GM12865 (cell line): ENCODE measurements around the gene ANKRD23.
"Not testable (repeated sequence)": the region's sequence is repeated elsewhere in the genome, so short reads cannot be mapped to it uniquely, and the experiment has no call there.

ENCODE experiments used
- DNase-seq: peaks from one replicate; pipeline ENCODE4 v3.0.0; 2010; ENCODE audit warnings: low read depth
- H3K4me3 ChIP-seq: 2 replicates; pipeline ENCODE4 v1.5.1; 2011; ENCODE audit warnings: mild to moderate bottlenecking, low read depth, low read length, control low read depth
- TF ChIP-seq, protein P1 (sequence below): IDR thresholded peaks from 2 replicates; pipeline ENCODE4 v1.5.1; 2011; ENCODE audit warnings: low read length, control low read depth, low read depth, inconsistent platforms; ENCODE audit not compliant: insufficient read depth; ENCODE audit errors: missing control alignments

The ANKRD23 gene

DNA sequence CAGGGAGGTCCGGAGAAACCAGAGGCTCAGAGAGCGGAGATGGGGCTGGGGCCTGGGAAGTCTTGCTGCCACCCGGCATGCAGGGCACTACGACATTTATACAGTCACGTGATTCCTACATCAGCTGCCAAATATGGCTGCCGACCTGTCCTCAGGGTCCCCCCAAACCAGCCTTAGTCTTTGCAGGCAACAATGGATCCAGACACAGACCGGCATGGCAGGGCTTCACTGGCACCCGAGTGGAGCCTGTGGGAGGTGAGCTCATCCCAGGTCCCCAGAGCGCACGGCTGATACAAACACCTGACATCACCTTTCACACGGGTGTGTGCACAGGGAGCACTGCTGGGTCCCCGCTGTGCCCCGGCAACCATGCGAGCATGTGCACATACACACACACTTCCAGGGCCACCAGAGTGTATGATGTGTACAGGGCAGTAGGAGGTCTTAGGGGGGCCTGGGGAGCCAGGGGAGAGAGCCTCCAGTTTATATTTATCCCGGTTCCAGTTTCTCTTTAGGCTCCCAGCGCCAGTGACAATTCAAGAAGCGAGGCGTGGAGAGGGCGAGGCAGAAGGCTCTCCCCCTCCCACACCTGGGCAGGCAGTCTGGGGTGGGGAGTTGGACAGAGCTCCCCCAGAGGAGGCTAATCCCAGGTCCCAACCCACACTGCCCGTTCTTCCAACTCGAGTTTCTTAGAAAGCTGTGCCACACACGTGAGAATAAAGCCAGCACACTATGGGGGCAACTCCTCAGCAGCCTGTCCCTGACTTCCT, 23.4 kb upstream of the ANKRD23 start:
- TF ChIP-seq, protein P1, sequence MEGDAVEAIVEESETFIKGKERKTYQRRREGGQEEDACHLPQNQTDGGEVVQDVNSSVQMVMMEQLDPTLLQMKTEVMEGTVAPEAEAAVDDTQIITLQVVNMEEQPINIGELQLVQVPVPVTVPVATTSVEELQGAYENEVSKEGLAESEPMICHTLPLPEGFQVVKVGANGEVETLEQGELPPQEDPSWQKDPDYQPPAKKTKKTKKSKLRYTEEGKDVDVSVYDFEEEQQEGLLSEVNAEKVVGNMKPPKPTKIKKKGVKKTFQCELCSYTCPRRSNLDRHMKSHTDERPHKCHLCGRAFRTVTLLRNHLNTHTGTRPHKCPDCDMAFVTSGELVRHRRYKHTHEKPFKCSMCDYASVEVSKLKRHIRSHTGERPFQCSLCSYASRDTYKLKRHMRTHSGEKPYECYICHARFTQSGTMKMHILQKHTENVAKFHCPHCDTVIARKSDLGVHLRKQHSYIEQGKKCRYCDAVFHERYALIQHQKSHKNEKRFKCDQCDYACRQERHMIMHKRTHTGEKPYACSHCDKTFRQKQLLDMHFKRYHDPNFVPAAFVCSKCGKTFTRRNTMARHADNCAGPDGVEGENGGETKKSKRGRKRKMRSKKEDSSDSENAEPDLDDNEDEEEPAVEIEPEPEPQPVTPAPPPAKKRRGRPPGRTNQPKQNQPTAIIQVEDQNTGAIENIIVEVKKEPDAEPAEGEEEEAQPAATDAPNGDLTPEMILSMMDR, result no peak
- DNase-seq, result no peak
- peak overlapping the region; percentile 85 for H3K4me3 ChIP-seq

DNA sequence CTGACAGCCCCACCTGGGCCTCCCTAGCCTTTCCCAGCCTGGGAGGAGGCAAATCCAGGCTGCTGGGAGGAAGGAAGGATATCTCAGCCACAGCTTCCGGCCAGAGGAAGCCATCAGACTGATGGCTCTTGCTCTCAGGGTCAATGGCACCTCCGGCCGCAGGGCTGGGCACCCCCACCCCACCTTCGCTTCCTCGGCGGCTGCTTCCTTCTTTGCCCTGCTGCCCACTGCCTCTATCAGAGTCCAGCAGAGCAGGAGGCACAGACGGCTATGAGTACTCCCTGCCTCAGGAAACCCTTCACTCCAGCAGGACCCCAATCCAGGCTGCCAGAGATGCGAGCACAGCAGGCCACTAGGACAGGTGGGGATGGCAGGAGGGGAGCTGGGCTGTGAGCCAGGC, 22.8 kb upstream of the ANKRD23 start:
- no peak for DNase-seq
- TF ChIP-seq, protein P1, result no peak
- H3K4me3 ChIP-seq, result no peak overlapping the region

DNA sequence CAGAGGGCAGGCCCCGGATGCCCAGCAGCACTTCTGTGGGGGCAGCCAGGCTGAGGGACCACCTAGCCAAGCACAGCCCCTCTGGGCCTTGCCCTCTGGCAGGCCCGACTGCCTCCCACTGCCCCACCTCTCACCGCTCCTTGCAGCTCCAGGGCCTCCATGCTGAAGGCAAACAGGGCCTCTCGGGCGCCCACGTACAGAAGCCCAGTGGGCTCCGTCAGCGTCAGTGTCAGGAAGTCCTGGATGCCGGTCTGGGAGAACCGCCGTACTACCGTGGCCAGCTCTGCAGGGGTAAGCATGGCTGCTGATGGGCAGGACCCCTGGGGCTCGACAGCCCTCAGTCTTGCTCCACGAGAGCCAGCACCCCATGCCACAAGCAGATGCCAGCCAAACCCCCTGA, 22.3 kb upstream of the ANKRD23 start:
- no peak for DNase-seq
- TF ChIP-seq, protein P1, result no peak
- H3K4me3 ChIP-seq, result no peak overlapping the region

DNA sequence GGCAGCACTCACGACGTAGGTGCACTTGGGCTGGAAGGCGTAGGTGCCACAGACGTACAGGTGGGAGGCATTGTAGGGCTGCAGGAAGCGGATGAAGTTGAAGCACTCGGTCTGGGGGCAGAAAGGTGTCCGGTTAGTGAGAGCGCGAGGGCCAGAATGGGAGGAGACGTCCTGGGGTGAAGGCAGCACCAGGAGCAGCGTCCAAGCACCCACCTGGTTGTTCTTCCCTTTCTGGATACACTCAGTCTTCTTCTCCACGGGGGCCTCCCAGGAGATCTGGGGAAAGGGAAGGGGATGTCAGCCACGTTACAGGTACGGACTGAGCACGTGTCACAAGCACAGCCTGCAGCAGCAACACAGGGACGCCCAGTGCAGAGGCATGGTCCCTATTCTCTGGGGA, 21.8 kb upstream of the ANKRD23 start:
- H3K4me3 ChIP-seq, result no peak overlapping the region
- DNase-seq, result no peak
- TF ChIP-seq, protein P1, result no peak

DNA sequence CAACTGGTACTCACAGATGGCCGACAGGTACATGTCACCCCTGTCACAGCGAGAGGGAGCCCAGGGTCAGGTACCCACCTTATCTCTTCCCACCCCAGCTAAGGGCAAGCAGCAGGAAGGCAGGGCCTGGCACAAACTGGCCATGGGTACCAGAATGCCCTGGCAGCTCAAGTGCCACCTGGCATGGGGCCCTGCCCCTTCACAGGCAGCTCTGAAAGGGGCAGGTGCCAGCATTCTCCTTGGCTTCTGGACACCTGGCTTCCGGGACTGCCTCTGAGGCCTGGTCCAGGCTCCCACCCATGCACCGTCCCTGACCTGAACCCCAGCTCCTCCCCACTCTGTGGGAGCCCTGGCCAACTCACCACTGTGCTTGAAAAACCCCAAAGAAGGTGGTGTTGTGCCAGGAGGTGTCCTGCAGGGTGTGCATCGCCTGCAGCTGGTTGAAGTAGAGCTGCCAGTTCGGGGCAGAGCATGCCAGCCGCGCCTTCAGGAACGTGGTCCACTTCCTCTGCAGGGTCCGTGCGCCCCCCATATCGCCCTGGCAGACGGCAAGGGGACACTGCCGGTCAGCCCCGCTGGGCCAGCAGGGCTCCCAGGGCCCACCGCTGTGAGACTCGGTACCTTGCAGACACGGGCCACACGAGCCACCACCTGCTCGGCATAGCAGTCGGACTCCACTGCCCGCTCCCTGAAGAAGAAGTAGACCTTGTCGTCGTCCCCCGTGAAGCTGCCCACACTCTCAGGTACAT, 20.7 kb upstream of the ANKRD23 start:
- no peak overlapping the region for H3K4me3 ChIP-seq
- TF ChIP-seq, protein P1, result no peak
- DNase-seq, result no peak

DNA sequence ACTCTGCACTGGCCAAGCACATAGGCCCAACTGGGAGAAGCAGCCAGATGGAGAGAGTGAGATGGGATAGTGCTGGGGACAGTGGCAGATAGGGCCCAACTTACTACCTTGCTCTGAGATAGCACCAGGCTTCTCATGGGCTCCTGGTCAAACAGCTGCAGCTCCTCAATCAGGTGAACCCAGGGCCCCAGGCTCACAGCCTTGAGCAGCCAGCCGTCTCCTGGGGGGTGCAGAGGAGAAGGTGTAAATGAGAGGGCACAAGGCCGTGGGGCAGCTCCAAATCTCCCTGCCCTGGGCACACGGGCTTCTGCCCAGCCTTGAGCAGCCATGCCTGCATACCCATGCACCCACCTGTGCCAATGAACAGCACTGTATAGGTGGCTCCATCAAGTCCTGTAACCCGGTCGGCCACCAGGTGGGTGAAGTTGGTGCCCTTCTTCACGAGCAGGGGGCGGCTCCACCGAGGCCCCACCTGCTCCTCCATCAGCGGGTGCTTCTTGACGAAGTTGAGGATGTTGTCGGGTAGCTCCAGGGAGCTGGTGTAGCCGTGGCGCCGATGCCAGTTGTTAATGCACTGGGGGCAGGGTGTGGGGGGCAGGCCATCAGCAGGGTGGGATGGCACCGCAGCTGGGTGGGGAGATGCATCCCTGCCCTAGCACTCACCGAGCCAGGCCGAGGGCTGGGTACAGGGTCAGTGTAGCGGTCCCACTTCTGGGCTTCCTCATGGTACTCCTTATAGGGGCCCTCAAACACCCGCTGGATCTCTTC, 19.9 kb upstream of the ANKRD23 start:
- no peak overlapping the region for H3K4me3 ChIP-seq
- DNase-seq, result no peak
- TF ChIP-seq, protein P1, result no peak

DNA sequence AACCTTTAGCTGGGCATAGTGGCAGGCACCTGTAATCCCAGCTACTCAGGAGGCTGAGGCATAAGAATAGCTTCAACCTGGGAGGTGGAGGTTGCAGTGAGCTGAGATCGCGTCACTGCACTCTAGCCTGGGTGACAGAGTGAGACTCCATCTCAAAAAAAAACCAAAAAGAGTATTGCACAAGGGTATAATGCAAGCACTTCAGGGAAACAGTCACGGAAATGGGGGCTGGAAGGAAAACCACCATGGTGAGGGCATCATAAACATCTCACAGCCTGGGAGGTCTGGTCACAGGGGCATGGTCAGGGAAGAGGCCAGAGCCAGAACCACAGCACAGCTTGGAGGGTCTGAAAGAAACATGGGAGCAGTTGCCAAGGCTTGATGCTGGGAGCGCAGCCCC, 19.2 kb upstream of the ANKRD23 start:
- H3K4me3 ChIP-seq, DNase-seq: not testable (repeated sequence)
